ENCODE measurements around the gene UTS2B. TPM values are rescaled to one million over a fixed set of nuclear protein-coding genes. Genes with fewer than 3 reads are reported as not detected.

UTS2B gene, protein sequence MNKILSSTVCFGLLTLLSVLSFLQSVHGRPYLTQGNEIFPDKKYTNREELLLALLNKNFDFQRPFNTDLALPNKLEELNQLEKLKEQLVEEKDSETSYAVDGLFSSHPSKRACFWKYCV
- under 0.01 and 0.46 TPM in 2 replicates for total RNA-seq

DNA sequence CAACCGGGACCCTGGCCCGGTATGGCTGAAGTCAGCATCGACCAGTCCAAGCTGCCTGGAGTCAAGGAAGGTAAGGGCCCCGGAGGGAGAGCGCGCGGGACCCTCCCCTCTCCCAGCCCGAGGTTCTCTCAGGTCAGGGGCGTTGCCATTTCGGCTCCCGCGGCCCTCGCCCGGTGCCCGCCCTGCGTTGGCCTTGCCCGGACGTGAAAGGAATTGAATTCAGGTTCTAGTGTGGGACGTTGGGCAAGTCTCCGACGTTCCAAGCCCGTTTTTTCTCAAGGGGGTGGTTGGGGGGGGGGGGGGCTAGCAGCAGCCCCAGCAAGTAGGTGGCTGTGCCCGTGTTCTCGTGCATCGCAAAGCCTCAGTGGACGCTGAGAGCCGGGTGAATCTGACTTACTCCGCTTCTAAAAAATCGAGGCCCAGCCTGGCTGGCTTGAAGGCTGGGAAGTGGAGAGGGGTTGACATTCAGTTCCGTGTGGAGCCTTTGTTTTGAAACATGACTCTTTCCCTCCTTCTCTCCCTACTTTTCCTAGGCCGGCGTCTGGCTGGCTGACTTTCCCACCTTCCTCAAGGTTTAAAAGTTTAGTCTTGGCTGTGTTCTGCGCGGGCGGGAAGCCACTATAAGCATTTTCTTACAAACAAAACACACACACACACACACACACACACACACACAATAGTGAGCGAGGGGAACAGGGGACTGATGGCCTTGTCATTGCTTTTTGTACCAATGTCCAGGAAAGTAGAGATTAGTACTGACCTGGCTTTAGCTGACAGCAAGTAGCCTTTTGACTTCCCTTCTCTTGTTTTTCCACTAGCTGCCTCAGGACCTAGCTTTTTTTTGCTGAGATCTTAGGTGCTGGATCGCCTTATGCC, at the start of gene UTS2B:
Gene UTS2B (minus strand): TSS at position 873 of the 876 bp plus-strand sequence. CDS start 48,337 bp downstream, outside the sequence.

DNA sequence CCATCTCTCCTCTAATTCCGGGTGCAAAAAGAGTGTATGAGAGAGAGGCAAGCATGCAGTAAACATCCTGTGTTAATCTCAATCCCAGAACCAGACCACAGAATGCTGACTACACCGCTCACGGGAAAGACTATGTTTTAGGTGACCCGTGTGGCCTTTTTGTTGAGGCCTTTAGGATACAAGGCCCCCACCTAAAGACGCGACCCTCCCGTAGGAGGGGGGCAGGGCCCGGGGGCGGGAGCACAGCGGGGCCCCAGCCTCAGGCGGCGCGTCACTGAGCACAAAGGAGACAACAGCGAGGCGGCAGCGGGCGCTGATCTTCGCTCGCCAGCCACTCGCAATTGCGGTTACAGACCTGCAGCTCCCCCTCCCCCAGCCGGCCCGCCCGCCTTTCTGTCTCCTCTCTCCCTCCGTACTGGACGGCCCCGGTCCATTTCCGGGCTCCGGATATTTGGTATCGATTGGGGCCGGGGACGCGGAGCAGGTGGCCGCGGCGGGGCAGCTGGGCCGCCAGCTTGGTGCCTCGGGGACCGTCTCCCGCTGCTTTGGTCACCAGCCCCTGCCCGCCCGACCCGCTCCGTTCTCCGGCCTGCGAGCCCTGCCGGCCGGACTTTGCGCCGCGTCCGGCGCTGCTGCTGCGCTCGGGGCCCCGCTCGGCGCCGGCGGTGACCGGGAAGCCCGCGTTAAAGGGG, 1.2 kb downstream of the UTS2B start, which contains the start of gene CCDC50:
Gene CCDC50 (plus strand): TSS at position 433 of the 692 bp plus-strand sequence. CDS start 281 bp downstream, outside the sequence.

Other genes with a start within 250 kb of the UTS2B start
- under 0.01 and 0.15 TPM in 2 replicates for gene OSTN, start 131.3 kb downstream of the UTS2B start, total RNA-seq
- 155 and 191 TPM in 2 replicates for gene CCDC50, start 1.1 kb downstream of the UTS2B start, total RNA-seq
- gene PYDC2, start 130.6 kb upstream of the UTS2B start, total RNA-seq: not detected in 2 replicates